ENCODE data around the gene ITGA4.

GRCh38 chr2:181474222-181474881 lies 17.2 kb downstream of the ITGA4 start:
- TF ChIP-seq POLR2A (IDR thresholded peaks at IDR 0.05; ENCODE audit: insufficient read depth in 1 of 2, low read depth in 2 of 2, low read length in 2 of 2) (no peak), SRSF9 (IDR thresholded peaks at IDR 0.05; ENCODE audit: borderline replicate concordance, insufficient read depth, low read depth, low read length, poor library complexity, severe bottlenecking) (no peak), CHD2 (IDR thresholded peaks at IDR 0.05; ENCODE audit: low read depth, low read length) (no peak), RBAK (CRISPR knock-in tag; IDR thresholded peaks at IDR 0.05) (no peak), ETV6 (CRISPR knock-in tag; conservative IDR thresholded peaks at IDR 0.05) (no peak), NFRKB (IDR thresholded peaks at IDR 0.05) (no peak)

Measured in HepG2 (cell line).